HG03064 (cell line): ENCODE measurements around the gene CPVL.

Experiments used
- ATAC-seq: cut with Tn5 transposase; IDR thresholded peaks from one replicate; pipeline ENCODE4 v1.9.1; 2021; ENCODE audit warnings: low read depth; ENCODE audit not compliant: unreplicated experiment

Gene CPVL

GRCh38 chr7:29146057-29146706 is at the start of gene CPVL:
CPVL (minus strand) TSS chr7:29146537; CDS start chr7:29121061, 25,476 bp downstream.
- no peak for ATAC-seq

DNA sequence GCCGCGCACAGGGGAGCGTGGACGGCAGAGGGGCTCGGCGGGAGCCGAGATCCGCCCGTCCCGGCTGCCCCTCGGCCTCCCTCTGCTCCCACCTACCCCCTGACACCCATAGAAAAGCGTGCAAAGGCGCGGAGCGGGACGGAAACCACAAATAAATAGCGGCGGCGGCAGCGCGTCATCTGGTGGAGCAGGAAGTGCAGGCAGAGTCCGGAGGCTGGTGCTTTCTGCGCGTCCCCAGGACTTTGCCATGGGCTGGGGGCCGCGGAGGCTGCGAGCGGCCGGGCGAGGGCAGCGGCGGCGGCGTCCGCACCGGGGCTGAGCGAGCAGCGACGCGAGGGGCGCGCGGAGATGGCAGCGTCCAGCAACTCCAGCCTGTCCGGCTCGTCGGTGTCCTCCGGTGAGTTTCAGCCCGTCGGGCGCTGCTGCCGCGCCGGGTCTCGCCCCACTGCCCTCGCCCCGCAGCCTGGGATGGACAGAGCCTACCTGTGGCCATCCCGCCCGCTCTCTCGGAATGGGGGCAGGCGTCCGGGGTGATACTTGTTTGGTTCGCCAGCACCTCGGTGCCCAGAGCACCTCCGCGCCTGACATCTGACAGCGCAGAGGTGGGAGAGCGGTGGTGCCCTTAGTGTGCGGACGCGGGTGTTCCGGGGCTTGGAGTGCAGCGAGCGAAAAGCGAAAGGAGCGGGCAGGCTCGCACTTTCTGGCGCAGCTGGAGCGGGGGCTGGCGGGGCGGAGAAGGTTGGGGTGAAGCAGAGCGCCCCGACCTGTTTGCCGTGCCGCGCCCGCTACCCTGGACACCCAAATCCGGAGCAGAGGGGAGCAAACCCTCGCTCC is 48.5 kb upstream of the CPVL start, which contains the start of gene CHN2:
CHN2 (plus strand) TSS at position 182 of the 834 bp plus-strand sequence.
- ATAC-seq = no peak

- ATAC-seq = no peak
Measured at GRCh38 chr7:29194206-29194593, 47.9 kb upstream of the CPVL start.

GRCh38 chr7:29193316-29194205 is 47.2 kb upstream of the CPVL start:
- no peak for ATAC-seq

- no peak for ATAC-seq
Measured at GRCh38 chr7:29192811-29193210, 46.5 kb upstream of the CPVL start.

- ATAC-seq = no peak
Measured at GRCh38 chr7:29192323-29192722, 46.0 kb upstream of the CPVL start.

DNA sequence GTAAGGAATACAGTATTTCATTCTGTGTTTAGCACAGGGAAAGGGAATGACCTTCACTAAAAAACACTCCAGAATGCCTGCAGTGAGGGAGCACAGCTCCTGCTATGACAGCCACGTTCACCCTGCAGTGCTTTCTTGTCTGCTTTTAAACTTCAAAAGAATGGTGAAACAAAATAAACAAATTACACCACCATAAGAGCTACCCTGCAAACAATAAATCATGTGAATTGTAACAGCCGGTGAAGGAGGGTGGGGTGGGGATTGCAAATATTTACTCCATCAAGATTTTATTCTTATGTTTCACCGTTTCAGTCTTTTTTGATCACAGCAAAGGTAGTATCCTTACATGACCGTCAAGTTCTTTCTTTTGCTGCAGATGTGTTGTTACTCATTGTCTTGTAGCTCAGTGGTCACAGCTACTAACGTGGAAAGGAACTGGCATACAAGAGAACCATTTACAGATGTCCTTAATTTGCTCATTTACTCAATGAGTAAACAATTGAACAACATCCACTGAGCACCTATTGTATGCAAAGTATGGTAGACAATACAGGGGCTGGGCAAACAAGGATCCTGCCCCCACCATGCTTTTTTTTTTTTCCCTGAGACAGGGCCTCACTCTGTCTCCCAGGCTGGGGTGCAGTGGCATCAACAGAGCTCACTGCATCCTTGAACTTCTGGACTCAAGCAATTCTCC is 44.2 kb upstream of the CPVL start:
- no peak for ATAC-seq

DNA sequence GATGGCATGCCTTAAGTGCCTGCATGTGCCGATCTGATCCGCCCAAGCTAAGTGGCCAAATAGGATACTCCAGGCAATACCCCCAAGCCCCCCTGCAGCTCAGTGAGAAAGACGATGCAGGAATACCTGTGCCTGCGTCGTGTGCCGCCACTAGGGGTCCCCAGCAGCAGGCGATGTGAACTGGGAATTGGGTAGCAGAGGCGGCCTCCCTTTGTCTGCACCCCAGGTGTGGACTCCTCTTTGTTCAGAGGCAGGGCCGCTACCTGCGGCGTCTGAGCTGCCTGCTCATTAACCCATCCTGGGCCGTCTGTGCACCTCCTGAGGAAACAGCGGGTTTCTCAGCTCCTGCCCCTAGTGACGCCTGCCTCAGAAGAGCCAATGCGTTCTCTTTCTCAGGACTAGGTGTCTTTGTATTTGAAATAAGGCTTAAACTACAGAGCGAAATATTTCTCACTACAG is 43.4 kb upstream of the CPVL start:
- no peak for ATAC-seq

GRCh38 chr7:29185613-29186012 is 39.3 kb upstream of the CPVL start:
- no peak for ATAC-seq

DNA sequence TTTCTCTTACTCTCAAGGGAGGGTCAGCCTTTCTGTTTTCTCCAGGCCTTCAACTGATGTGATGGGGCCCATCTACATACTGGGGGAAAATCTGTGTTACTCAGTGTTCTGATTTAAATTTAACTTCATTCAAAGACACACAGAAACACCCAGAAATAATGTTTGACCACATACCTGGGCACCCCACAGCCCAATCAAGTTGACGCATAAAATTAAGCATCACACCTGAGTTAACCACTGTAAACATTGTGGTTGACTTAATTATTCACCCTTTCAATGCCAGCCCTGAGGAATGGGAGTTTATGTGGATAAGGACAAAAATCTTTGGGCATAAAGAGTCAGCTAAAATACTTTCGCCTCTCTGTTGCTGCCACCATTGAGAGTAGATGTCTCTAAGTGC is 38.3 kb upstream of the CPVL start:
- no peak for ATAC-seq

- ATAC-seq = no peak
Measured at GRCh38 chr7:29179115-29179514, 32.8 kb upstream of the CPVL start.

GRCh38 chr7:29177963-29178600 is 31.7 kb upstream of the CPVL start:
- ATAC-seq = no peak

DNA sequence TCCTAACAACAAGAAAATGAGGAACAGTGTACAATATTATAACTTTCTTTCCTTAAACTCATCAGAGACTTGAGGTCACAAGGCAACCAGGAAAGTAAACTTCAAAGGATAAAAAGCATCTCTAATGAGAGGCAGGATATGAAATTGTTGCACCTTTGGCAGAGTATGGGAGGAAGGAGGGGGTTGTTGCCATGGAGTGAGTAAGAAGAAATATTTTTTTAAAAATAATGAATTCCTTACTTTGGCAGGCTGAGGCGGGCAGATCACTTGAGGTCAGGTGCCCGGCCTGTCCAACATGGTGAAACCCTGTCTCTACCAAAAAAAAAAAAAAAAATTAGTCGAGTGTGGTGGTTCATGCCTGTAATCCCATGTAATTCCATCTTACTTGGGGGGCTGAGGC is 27.1 kb upstream of the CPVL start:
- no peak for ATAC-seq

DNA sequence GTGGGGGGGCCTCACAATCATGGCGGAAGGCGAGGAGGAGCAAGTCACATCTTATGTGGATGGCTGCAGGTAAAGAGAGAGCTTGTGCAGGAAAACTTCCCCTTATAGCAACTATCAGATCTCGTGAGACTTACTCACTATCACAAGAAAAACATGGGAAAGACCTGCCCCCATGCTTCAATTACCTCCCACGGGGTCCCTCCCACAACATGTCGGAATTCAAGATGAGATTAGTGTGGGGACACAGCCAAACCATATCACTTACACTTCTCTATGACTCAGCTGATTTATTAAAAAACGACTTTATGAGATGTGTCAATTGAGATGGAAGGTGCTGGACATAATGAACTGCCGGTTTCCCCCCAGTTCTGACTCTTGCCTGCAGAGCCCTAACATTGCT is 24.4 kb upstream of the CPVL start:
- no peak for ATAC-seq

DNA sequence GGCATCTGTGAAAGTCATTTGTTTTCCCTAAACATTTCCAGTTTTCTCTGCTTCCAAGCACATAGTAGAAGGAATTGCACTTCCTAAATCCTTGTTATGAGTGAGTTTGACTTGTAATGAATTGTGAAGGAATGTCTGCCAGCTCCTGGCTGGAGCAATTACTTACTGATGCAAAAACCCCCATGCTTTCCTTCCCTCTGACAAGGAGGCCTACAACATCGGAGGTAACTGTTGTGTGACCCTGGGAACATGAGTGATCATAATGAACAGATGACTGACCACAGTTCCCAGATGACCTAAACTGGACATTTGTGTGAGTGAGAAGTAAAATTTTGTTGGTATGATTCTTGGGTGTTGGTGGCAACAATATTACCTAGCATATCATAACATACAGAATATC is 21.4 kb upstream of the CPVL start:
- no peak for ATAC-seq

GRCh38 chr7:29163854-29164253 is 17.5 kb upstream of the CPVL start:
- ATAC-seq = no peak

DNA sequence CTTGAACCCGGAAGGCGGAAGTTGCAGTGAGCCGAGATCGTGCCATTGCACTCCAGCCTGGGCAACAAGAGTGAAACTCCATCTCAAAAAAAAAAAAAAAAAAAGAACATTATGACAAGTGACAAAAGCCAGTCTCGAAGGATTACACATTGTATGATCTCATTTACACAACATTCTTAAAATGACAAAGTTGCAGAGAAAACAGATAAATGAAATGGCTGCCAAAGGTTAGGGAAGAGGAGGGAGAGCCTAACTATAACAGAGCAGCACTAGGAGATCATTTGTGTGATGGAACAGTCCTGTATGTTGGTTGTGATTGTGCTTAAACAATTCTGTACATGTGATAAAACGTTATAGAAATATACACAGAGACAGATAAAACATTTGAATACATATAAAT is 16.2 kb upstream of the CPVL start:
- ATAC-seq = no peak

GRCh38 chr7:29161231-29161630 is 14.9 kb upstream of the CPVL start:
- ATAC-seq = no peak

DNA sequence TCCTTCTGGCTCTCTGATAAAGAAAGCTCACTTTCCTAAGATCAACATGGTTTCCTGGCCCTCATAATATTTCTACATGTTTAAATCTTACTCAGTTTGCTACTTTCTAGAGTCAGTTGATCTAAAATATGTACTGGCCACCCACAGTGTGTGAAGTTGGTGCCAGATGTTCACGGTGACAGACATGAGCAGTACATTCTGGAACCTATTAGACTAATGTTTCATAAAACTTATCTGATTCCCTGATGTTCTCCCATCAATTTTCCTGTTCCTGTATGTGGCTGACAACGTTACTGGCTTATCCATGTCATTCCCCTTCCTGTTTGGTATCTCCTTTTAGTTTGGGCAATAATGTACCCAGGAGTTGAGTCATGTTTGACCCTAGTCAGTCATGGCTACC is 13.7 kb upstream of the CPVL start:
- ATAC-seq = no peak
